ENCODE measurements around the gene RNF130. TPM values are rescaled to one million over a fixed set of nuclear protein-coding genes. Genes with fewer than 3 reads are reported as not detected.

Gene RNF130
- total RNA-seq: 10 to 100 TPM; 10.7 to 11.5 TPM

- DNase-seq (peak; percentile 90), ATAC-seq (ENCODE audit: low read depth) (peak; percentile 80)
- Mint-ChIP-seq H3K4me3 (peak within 1 kb of the TSS; percentile 78), H3K27me3 (peaks cover 27% of the 10 kb centered on the region), H3K36me3 (peaks cover 2% of the 10 kb centered on the region), H3K27ac (peak within 1 kb of the TSS; percentile 58), H3K9me3 (peaks cover 3% of the 10 kb centered on the region), H3K4me1 (peaks cover 8% of the 10 kb centered on the region)
- POLR2A ChIA-PET: no interaction called here
Measured at GRCh38 chr5:180071531-180072255, at the start of gene RNF130. Gene RNF130, minus strand, starts transcription at chr5:180071759. Its CDS starts 57 bp downstream, at chr5:180071702.

- no peaks in the 10 kb centered on the region for H3K9me3 Mint-ChIP-seq
- ATAC-seq (ENCODE audit: low read depth) (no peak), DNase-seq (no peak)
- peaks cover 17% of the 10 kb centered on the region for H3K27me3 Mint-ChIP-seq
- no peak overlapping the region for H3K4me3 Mint-ChIP-seq
- POLR2A ChIA-PET: no interaction called here
- no peaks in the 10 kb centered on the region for H3K4me1 Mint-ChIP-seq
- no peak overlapping the region for H3K27ac Mint-ChIP-seq
- no peaks in the 10 kb centered on the region for H3K36me3 Mint-ChIP-seq
Measured at GRCh38 chr5:180120237-180121101, 48.9 kb upstream of the RNF130 start.

- DNase-seq: no peak
- Mint-ChIP-seq H3K27ac (no peak overlapping the region), H3K27me3 (peaks cover 17% of the 10 kb centered on the region), H3K9me3 (no peaks in the 10 kb centered on the region), H3K36me3 (no peaks in the 10 kb centered on the region), H3K4me1 (no peaks in the 10 kb centered on the region), H3K4me3 (no peak overlapping the region)
- ATAC-seq (ENCODE audit: low read depth): no peak
- POLR2A ChIA-PET: no interaction called here
Measured at GRCh38 chr5:180119903-180120236, 48.3 kb upstream of the RNF130 start.

GRCh38 chr5:180119031-180119902 is 47.7 kb upstream of the RNF130 start:
- Mint-ChIP-seq H3K36me3 (no peaks in the 10 kb centered on the region), H3K27ac (no peak overlapping the region), H3K4me1 (no peaks in the 10 kb centered on the region), H3K9me3 (no peaks in the 10 kb centered on the region), H3K4me3 (no peak overlapping the region), H3K27me3 (peaks cover 13% of the 10 kb centered on the region)
- no peak for ATAC-seq (ENCODE audit: low read depth)
- no peak for DNase-seq
- POLR2A ChIA-PET: no interaction called here

- no peaks in the 10 kb centered on the region for H3K36me3 Mint-ChIP-seq
- POLR2A ChIA-PET: no interaction called here
- no peak for ATAC-seq (ENCODE audit: low read depth)
- no peak for DNase-seq
- H3K9me3 Mint-ChIP-seq: no peaks in the 10 kb centered on the region
- peaks cover 7% of the 10 kb centered on the region for H3K27me3 Mint-ChIP-seq
- no peak overlapping the region for H3K27ac Mint-ChIP-seq
- H3K4me3 Mint-ChIP-seq: no peak overlapping the region
- H3K4me1 Mint-ChIP-seq: no peaks in the 10 kb centered on the region
Measured at GRCh38 chr5:180118391-180118791, 46.8 kb upstream of the RNF130 start.

- H3K27ac Mint-ChIP-seq: no peak overlapping the region
- POLR2A ChIA-PET: no interaction called here
Measured at GRCh38 chr5:180117000-180117725, 45.6 kb upstream of the RNF130 start.

GRCh38 chr5:180116077-180116999 is 44.8 kb upstream of the RNF130 start:
- ATAC-seq (ENCODE audit: low read depth) (no peak), DNase-seq (no peak)
- Mint-ChIP-seq H3K27ac (no peak overlapping the region), H3K4me3 (no peak overlapping the region), H3K27me3 (no peaks in the 10 kb centered on the region), H3K4me1 (no peaks in the 10 kb centered on the region), H3K9me3 (no peaks in the 10 kb centered on the region), H3K36me3 (no peaks in the 10 kb centered on the region)
- POLR2A ChIA-PET: no interaction called here

More at GRCh38 chr5:180117000-180117725, 45.6 kb upstream of the RNF130 start:
- ATAC-seq (ENCODE audit: low read depth): no peak
- Mint-ChIP-seq H3K9me3 (no peaks in the 10 kb centered on the region), H3K4me1 (no peaks in the 10 kb centered on the region), H3K36me3 (no peaks in the 10 kb centered on the region), H3K27me3 (no peaks in the 10 kb centered on the region), H3K4me3 (no peak overlapping the region)
- no peak for DNase-seq

- no peak overlapping the region for H3K4me3 Mint-ChIP-seq
- no peak for ATAC-seq (ENCODE audit: low read depth)
- POLR2A ChIA-PET: interaction anchor here (0.7 kb wide), 1 partner anchor 583 kb away, joined by 4 read pairs; no protein-coding TSS in a partner anchor
Measured at GRCh38 chr5:180115326-180116076, 43.9 kb upstream of the RNF130 start.

GRCh38 chr5:180114304-180115003 is 42.9 kb upstream of the RNF130 start:
- Mint-ChIP-seq H3K36me3 (no peaks in the 10 kb centered on the region), H3K9me3 (no peaks in the 10 kb centered on the region), H3K27me3 (no peaks in the 10 kb centered on the region), H3K27ac (no peak overlapping the region), H3K4me3 (no peak overlapping the region), H3K4me1 (no peaks in the 10 kb centered on the region)
- POLR2A ChIA-PET: interaction anchor here (0.7 kb wide), 1 partner anchor 584 kb away, joined by 4 read pairs; no protein-coding TSS in a partner anchor
- no peak for ATAC-seq (ENCODE audit: low read depth)
- no peak for DNase-seq

More at GRCh38 chr5:180115326-180116076, 43.9 kb upstream of the RNF130 start:
- DNase-seq: no peak
- Mint-ChIP-seq H3K27ac (no peak overlapping the region), H3K4me1 (no peaks in the 10 kb centered on the region), H3K36me3 (no peaks in the 10 kb centered on the region), H3K9me3 (no peaks in the 10 kb centered on the region), H3K27me3 (no peaks in the 10 kb centered on the region)

GRCh38 chr5:180113660-180114303 is 42.2 kb upstream of the RNF130 start:
- no peak overlapping the region for H3K4me3 Mint-ChIP-seq
- DNase-seq: peak; percentile 13
- no peaks in the 10 kb centered on the region for H3K27me3 Mint-ChIP-seq
- no peaks in the 10 kb centered on the region for H3K9me3 Mint-ChIP-seq
- H3K36me3 Mint-ChIP-seq: no peaks in the 10 kb centered on the region
- no peak overlapping the region for H3K27ac Mint-ChIP-seq
- no peak for ATAC-seq (ENCODE audit: low read depth)
- POLR2A ChIA-PET: no interaction called here
- no peaks in the 10 kb centered on the region for H3K4me1 Mint-ChIP-seq

All from activated naive CD8-positive, alpha-beta T cell treated with anti-CD3 and anti-CD28 coated beads, Interleukin-2, amount 10 ng/mL, durations not matched to agents 7 days and 5 days (primary cell).